GM12875 (cell line): ENCODE measurements around the gene TRNT1.

ENCODE experiments used
- H3K4me3 ChIP-seq: one replicate; pipeline ENCODE4 v1.5.1; 2011; ENCODE audit warnings: low read depth, low read length, control low read depth
- CTCF ChIP-seq: IDR thresholded peaks from 2 replicates; pipeline ENCODE4 v1.5.1; 2011; ENCODE audit warnings: low read depth, mild to moderate bottlenecking, control low read depth, inconsistent platforms, low read length, moderate library complexity, borderline replicate concordance; ENCODE audit not compliant: insufficient read depth

TRNT1 gene

GRCh38 chr3:3086239-3086638, 40.5 kb upstream of the TRNT1 start:
- no peak overlapping the region for H3K4me3 ChIP-seq
- no peak for TF ChIP-seq CTCF

GRCh38 chr3:3087279-3087678, 39.5 kb upstream of the TRNT1 start:
- H3K4me3 ChIP-seq, result no peak overlapping the region
- TF ChIP-seq CTCF, result no peak

GRCh38 chr3:3087716-3088465, 38.8 kb upstream of the TRNT1 start:
- H3K4me3 ChIP-seq, result no peak overlapping the region
- no peak for TF ChIP-seq CTCF

GRCh38 chr3:3089017-3089416, 37.7 kb upstream of the TRNT1 start:
- no peak overlapping the region for H3K4me3 ChIP-seq
- TF ChIP-seq CTCF, result peak; percentile 36; the same call in 1 of the 2 replicates

- no peak overlapping the region for H3K4me3 ChIP-seq
- TF ChIP-seq CTCF, result no peak
Measured at GRCh38 chr3:3097958-3098357, 28.8 kb upstream of the TRNT1 start.

- no peak for TF ChIP-seq CTCF
- H3K4me3 ChIP-seq, result no peak overlapping the region
Measured at GRCh38 chr3:3101660-3102458, 24.9 kb upstream of the TRNT1 start.
